ENCODE results near the gene PRPH. TPM values are rescaled to one million over a fixed set of nuclear protein-coding genes. Genes with fewer than 3 reads are reported as not detected.
A peak's percentile ranks its signal among the peaks of the same experiment; 100 is the strongest.

The PRPH gene
- total and polyA plus RNA-seq, 2 of the 13 experiments (the other 11 are each of a cell fraction or from before 2014, with no cell fraction given) = 0.12 TPM; not detected in 1

- TF ChIP-seq, protein P1, sequence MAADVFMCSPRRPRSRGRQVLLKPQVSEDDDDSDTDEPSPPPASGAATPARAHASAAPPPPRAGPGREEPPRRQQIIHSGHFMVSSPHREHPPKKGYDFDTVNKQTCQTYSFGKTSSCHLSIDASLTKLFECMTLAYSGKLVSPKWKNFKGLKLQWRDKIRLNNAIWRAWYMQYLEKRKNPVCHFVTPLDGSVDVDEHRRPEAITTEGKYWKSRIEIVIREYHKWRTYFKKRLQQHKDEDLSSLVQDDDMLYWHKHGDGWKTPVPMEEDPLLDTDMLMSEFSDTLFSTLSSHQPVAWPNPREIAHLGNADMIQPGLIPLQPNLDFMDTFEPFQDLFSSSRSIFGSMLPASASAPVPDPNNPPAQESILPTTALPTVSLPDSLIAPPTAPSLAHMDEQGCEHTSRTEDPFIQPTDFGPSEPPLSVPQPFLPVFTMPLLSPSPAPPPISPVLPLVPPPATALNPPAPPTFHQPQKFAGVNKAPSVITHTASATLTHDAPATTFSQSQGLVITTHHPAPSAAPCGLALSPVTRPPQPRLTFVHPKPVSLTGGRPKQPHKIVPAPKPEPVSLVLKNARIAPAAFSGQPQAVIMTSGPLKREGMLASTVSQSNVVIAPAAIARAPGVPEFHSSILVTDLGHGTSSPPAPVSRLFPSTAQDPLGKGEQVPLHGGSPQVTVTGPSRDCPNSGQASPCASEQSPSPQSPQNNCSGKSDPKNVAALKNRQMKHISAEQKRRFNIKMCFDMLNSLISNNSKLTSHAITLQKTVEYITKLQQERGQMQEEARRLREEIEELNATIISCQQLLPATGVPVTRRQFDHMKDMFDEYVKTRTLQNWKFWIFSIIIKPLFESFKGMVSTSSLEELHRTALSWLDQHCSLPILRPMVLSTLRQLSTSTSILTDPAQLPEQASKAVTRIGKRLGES (CRISPR knock-in tag; IDR thresholded peaks at IDR 0.05; ENCODE audit: borderline replicate concordance) = peak; percentile 78; the same call in 1 of the 2 replicates
- TF ChIP-seq ZNF746 (CRISPR knock-in tag; IDR thresholded peaks at IDR 0.05) (peak; percentile 55), KLF13 (CRISPR knock-in tag; IDR thresholded peaks at IDR 0.05) (no peak), TCF7 (IDR thresholded peaks at IDR 0.05; ENCODE audit: low read depth) (peak; percentile 36; the same call in 1 of the 2 replicates), ADNP (CRISPR knock-in tag; IDR thresholded peaks at IDR 0.05) (no peak), ZSCAN21 (CRISPR knock-in tag; IDR thresholded peaks at IDR 0.05; ENCODE audit: borderline replicate concordance) (peak; percentile 71), ZNF383 (CRISPR knock-in tag; IDR thresholded peaks at IDR 0.05; ENCODE audit: borderline replicate concordance) (peak; percentile 29; the same call in 1 of the 2 replicates), SRY (CRISPR knock-in tag; IDR thresholded peaks at IDR 0.05) (0 out of 2 replicates have a peak, but pooled peaks have one; percentile 74), ZNF230 (CRISPR knock-in tag; IDR thresholded peaks at IDR 0.05) (no peak), ZNF282 (IDR thresholded peaks at IDR 0.05; ENCODE audit: partially characterized antibody) (no peak), YY1 (IDR thresholded peaks at IDR 0.05; ENCODE audit: insufficient read depth, insufficient replicate concordance, low read depth, low read length) (peak; percentile 32), FOSL1 (CRISPR knock-in tag; IDR thresholded peaks at IDR 0.05; ENCODE audit: borderline replicate concordance) (peak; percentile 65; the same call in 1 of the 2 replicates), ZBTB21 (CRISPR knock-in tag; IDR thresholded peaks at IDR 0.05) (peak; percentile 42; the same call in 1 of the 2 replicates)
- TF ChIP-seq, protein P2, sequence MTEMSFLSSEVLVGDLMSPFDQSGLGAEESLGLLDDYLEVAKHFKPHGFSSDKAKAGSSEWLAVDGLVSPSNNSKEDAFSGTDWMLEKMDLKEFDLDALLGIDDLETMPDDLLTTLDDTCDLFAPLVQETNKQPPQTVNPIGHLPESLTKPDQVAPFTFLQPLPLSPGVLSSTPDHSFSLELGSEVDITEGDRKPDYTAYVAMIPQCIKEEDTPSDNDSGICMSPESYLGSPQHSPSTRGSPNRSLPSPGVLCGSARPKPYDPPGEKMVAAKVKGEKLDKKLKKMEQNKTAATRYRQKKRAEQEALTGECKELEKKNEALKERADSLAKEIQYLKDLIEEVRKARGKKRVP (CRISPR knock-in tag; IDR thresholded peaks at IDR 0.05) = peak in 1 of 2 experiments; percentile 52; a peak in 2 of 4 replicates
- TF ChIP-seq, protein P3, sequence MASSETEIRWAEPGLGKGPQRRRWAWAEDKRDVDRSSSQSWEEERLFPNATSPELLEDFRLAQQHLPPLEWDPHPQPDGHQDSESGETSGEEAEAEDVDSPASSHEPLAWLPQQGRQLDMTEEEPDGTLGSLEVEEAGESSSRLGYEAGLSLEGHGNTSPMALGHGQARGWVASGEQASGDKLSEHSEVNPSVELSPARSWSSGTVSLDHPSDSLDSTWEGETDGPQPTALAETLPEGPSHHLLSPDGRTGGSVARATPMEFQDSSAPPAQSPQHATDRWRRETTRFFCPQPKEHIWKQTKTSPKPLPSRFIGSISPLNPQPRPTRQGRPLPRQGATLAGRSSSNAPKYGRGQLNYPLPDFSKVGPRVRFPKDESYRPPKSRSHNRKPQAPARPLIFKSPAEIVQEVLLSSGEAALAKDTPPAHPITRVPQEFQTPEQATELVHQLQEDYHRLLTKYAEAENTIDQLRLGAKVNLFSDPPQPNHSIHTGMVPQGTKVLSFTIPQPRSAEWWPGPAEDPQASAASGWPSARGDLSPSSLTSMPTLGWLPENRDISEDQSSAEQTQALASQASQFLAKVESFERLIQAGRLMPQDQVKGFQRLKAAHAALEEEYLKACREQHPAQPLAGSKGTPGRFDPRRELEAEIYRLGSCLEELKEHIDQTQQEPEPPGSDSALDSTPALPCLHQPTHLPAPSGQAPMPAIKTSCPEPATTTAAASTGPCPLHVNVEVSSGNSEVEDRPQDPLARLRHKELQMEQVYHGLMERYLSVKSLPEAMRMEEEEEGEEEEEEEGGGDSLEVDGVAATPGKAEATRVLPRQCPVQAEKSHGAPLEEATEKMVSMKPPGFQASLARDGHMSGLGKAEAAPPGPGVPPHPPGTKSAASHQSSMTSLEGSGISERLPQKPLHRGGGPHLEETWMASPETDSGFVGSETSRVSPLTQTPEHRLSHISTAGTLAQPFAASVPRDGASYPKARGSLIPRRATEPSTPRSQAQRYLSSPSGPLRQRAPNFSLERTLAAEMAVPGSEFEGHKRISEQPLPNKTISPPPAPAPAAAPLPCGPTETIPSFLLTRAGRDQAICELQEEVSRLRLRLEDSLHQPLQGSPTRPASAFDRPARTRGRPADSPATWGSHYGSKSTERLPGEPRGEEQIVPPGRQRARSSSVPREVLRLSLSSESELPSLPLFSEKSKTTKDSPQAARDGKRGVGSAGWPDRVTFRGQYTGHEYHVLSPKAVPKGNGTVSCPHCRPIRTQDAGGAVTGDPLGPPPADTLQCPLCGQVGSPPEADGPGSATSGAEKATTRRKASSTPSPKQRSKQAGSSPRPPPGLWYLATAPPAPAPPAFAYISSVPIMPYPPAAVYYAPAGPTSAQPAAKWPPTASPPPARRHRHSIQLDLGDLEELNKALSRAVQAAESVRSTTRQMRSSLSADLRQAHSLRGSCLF (CRISPR knock-in tag; IDR thresholded peaks at IDR 0.05; ENCODE audit: borderline replicate concordance) = peak; percentile 89; the same call in 1 of the 2 replicates
- TF ChIP-seq, protein P4, sequence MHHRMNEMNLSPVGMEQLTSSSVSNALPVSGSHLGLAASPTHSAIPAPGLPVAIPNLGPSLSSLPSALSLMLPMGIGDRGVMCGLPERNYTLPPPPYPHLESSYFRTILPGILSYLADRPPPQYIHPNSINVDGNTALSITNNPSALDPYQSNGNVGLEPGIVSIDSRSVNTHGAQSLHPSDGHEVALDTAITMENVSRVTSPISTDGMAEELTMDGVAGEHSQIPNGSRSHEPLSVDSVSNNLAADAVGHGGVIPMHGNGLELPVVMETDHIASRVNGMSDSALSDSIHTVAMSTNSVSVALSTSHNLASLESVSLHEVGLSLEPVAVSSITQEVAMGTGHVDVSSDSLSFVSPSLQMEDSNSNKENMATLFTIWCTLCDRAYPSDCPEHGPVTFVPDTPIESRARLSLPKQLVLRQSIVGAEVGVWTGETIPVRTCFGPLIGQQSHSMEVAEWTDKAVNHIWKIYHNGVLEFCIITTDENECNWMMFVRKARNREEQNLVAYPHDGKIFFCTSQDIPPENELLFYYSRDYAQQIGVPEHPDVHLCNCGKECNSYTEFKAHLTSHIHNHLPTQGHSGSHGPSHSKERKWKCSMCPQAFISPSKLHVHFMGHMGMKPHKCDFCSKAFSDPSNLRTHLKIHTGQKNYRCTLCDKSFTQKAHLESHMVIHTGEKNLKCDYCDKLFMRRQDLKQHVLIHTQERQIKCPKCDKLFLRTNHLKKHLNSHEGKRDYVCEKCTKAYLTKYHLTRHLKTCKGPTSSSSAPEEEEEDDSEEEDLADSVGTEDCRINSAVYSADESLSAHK (CRISPR knock-in tag; IDR thresholded peaks at IDR 0.05; ENCODE audit: borderline replicate concordance) = 0 out of 2 replicates have a peak, but pooled peaks have one; percentile 21
Measured at GRCh38 chr12:49264873-49265792, 29.8 kb upstream of the PRPH start, which contains the start of gene TUBA1C (continued).

Measured in HepG2 (cell line).